GM04504 (cell line): ENCODE measurements around the gene CAMKMT.

Experiments used
- DNase-seq: peaks from one replicate; pipeline ENCODE4 v3.0.0-alpha.2; 2012; ENCODE audit warnings: low read depth

The CAMKMT gene

DNA sequence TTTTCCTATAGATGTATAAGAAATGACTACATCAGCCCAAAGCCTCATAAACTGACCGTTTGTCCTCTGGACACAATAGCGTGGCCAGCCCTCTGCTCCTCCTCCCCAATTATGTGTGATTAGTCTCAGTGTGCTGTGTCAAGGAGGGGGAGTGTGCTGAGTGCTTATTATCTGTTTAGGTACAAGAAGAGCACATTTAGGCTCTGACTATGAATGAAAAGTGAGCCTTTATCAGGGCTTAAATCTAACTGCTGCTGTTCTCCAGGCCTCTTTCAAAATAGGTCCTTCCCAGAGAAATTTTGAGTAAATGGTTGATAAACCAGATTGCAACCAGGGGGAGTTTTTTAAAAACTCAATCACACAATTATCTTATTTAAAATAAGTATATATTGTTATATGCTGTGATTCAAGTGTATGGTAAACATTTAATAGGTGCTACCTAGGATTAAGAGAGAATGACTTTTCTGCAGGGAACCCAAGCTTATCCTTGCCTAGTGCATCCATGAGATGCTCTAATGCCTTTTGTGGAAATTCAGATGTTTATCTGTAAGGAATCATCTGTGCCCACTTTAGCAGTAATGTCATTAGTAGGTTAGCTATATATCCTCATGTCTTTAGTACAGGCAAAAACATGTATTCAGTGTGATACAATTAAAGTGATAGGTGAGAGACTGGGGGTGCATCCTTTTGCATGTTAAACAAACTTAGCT is 411.1 kb downstream of the CAMKMT start:
- DNase-seq: no peak

DNA sequence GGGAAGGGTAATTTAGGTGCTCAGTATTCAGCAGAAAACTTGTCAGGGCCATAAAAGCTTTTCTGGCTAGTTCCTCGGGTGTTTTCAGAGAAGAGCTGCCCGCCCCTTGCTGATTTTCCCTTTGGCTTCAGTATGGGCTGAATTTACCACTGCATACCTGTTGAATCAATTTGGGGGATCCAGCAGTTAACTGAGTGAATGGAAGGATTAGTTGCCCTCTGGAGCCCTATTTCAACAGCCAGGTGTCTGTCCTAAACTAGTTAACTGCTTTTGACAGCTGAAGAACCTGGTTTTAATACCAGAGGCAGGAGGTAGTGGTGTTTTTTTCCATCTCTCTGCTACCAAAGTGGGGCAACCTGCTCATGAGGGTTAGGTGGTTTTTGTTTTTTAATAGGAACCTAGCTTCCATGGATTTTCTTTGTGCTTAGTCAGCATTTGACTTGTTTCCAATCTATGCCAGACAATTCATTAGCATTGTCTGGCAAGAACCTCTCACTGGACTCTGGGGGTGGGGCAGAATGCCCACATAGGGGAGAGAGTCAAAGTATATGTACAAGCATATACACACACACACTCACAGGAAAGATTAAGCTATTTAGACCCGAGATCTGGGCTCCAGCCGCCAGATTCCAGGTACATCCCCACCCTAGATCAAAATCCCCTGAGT is 413.2 kb downstream of the CAMKMT start:
- DNase-seq: no peak

DNA sequence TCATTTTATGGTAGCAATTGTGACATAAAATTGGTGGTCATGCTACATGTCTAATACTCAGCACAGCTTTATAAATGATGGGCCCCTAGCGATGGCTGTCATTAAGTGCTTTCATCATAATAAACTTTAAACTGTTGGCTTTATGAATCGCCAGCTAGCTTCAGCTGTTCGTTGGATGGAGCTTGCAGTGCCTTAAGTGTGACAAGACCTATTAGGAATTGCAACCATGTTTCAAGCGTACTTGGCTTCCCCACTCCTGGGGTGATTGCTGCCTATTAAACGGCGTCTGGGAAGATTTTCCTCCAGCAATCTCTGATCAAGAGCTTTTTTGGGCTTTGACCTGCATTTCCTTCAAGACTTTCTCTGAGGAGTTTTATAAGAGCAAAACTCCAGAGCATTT is 415.3 kb downstream of the CAMKMT start:
- no peak for DNase-seq

DNA sequence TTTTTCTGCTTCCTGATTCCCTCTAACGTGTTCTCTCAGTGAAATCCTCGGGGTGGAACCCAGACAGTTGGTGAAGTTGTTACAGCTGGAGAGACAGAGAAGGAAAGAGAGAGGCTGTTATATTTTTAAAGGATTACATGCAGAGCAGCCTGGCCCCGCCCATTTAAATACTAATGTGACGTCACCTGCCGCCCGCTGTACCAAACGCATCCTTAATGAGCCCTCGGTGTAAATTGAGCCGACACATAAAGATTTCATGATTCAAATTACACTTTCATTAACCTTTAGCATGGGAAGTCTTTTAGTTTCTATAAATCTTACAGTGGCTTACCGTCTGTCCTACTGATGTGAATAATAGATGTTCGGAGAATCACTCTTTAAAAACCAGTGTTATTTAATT is 415.8 kb downstream of the CAMKMT start:
- no peak for DNase-seq

DNA sequence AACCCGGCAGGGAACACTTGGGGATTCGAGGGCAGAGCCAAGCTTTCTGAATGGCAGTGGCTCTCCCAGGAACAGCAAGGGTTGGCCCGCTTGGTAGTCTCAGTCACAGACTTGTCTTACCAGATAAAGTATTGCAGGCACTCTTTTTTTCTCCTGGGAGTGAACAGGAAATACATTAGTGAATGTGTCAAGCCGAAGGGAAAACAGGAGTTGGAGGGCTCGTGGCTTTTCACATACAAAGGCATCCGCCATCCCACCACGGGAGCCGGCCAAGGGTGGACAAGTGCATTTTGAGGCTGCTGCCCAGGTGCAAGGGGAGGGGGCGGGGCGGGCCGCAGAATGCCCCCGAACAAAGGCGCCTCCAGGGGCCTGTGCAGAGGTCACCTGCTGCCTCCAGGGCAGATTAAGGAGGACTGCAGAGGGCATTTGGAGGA is 416.5 kb downstream of the CAMKMT start:
- DNase-seq: no peak

DNA sequence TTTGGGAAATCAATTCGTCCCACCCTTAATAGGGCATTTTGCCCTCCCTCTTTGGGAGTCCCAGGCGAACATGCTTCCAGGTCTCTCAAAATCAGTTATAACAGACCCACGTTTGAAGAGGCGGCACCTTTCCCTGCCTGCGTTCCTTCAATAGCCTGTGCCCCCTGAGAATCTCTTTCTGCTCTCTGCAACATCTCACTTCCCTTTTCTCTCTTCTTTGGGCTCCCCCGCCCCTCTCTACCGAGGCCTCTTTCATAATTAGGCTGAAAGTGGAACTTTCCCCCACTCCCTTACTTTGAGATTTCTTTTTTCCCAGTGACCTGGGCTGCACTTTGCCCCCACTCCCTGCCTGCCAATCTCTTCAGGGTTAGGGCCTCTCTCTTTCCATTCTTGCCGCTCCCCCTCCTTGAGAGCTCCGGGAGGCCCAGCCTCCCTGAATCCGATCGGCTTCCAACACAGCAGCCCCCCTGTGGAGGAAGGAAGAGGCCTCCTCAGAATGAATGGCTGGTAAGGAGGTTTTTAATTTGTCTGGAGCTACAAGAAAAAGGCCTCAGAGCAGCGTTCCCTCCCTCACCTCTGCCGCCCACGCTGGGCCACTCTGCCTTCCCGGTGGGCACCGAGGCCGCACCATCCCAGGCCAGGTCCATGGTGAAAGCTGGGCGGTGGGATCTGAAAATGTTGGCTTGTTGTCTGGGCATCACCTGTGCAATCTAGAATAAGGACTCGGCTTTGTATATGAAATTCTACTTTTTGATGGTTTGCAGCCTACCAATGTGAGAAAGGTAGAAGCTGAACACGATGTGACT is 417.1 kb downstream of the CAMKMT start:
- DNase-seq: no peak

DNA sequence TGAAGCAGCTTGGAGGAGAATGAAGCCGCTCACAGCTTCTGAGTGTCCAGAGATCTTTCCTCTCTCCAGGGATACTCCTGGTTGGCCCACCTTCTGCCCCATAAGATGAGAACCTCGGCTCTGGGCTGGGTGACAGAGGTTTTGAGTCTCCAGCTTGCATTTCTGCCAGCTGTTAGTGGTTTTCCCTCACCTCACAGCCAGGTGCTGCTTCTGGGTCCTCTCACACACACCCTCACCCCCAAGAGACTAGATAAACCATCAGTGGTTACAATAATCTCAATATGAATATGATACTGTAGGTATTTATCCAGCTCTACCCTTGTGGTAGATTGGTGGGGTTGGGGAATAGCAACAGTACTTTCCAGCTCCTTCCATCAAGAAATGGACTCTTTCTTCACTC is 418.0 kb downstream of the CAMKMT start:
- no peak for DNase-seq

DNA sequence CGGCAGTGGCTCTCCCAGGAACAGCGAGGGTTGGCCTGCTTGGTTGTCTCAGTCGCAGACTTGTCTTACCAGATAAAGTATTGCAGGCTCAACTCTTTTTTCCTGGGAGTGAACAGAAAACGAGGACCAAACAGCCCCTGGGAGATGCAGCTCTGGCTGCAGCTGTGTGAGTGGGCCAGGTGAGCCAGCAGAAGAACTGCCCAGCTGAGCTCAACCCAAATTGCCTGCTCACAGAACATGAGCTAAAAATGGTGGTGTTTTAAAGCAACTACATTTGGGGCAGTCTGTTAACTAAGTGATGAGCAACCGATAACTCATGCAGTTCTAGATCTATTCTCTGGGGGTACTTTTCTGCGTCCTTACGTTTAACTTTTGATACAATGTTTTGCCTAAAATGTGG is 418.7 kb downstream of the CAMKMT start:
- DNase-seq: no peak

DNA sequence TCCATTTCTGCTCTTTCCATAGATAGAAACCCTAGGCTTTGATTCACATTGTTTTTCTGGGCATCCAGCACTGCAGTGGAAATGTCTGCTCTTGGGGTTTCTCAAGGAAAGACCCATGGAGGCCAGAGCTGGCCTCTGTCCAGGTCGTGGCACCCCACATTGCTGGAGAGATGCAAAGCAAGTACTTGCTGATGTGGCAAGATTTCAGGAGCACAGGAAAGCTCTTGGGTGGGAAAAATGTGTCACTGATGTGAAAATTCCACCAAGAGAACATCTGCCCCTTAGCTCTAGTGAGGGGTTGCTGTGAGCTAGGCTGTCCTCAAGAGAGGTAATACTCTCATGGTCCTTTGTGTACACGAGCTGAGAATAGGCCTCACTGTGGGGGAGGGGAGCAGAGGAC is 423.7 kb downstream of the CAMKMT start:
- DNase-seq: no peak

DNA sequence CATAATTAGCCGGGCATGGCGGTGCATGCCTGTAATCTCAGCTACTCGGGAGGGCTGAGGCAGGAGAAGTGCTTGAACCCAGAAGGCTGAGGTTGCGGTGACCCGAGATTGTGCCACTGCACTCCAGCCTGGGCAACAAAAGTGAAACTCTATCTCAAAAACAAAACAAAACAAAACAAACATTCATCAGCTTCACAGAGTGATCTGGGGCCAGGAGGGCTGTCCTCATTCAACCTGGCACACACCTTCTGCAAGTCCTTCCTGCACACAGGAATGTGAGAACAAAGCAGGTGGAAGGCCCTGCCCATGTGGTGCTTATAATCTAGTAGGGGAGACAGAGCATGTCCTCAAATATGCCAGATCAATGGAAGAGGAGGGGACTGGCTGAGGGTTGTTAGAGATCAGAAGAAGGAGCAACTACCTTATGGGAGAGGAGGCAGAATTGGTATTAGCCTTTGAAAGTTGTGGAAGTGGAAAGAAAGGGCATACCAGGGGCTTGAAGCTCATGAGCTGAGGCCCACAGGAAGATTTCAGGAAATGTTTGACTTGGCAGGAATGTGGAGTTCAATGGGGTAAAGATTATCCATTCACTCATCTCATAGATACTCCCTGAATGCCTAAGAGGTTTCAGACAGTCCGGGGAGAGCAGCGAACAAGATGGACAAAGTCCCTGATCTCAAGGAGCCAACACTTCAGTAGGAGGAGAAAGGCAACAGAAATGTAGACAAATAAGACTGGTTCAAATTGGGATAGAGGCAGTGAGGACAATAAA is 424.5 kb downstream of the CAMKMT start:
- DNase-seq: no peak

DNA sequence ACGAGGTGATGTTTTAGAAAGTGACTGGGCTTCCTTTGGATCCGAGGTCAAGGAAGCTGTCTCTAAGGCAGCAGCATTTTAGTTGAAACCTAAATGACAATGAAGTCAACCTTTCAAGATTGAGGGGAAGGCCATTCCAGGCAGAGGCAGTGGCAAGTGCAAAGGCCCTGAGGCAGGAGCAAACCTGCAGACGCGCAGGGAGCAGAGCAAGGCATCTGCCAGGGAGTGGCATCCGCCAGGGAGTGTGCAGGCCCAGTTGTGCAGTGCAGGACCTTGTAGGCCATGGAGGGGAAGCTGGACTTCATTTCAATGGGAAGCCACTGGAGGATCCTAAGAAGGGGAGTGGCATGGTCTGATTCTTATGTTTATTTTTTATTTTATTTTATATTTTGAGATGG is 425.1 kb downstream of the CAMKMT start:
- DNase-seq: no peak

DNA sequence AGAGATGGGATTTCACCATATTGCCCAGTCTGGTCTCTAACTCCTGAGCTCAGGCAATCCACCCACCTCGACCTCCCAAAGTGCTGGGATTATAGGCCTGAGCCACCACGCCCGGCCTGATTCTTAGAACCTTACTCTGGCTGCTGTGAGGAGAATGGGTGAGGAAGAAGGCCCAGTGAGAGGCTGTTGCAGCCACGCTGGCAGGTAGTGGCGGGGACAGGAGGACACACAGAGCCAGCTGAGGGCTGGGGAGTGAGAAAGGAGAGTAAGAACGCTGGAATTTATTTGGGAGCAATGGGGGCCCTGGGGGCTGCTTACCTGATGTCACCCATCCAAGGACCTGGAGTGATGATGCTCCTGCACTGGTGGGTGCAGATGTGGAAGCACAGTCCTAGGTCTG is 425.9 kb downstream of the CAMKMT start:
- no peak for DNase-seq

DNA sequence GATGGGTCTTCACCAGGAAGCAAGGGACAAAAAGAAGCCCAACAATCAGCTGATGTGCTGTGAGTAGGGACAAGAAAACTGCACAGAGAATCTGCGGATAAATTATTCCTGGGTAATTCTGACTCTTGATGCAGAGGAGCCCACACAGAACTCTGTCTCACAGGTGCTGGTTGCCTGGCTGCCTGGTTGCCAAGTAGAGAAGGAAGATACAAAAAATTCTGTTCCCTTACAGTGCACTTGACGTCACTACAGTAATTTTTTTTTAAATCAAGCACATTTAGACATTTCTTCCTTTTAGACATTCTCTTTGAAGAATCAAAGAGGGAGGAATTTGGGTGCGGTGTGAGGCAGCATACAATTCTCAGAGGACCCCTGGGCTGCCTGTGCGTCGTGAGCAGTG is 427.7 kb downstream of the CAMKMT start:
- DNase-seq: no peak

DNA sequence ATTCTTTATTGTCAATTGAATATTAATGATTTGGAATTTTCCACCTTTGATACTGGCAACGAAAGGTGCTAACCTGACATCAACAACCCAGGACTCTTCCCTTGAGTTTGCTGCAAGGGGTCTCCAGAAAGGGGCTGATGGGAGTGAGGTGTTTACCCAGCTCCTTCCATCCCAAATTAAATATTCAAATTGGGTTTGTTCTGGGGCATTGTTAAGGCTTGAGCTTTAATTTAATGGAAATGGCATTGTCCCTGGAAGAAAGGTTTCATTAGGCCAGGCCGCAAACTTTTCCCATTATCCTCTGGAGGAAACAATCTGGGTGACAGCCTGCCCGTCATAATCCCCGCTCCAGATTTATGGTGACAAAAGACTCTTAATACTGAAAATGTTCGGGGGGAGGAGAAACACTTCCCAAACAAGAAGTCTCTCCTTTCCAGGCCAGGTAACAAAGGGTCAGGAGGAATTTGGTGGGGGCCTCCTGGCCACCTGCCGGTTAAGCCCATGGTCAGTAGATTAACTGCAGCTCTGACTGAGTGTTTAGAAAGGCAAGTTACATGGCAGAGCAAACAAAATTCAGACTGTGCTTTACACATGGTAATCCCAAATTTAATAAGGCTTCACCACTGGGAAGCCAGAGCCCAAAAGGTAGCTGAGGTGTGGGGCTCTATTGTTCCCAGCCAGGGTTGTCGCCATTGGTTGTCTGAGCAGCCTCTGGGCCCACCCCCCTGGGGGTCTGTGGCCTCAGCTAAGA is 428.4 kb downstream of the CAMKMT start:
- no peak for DNase-seq

DNA sequence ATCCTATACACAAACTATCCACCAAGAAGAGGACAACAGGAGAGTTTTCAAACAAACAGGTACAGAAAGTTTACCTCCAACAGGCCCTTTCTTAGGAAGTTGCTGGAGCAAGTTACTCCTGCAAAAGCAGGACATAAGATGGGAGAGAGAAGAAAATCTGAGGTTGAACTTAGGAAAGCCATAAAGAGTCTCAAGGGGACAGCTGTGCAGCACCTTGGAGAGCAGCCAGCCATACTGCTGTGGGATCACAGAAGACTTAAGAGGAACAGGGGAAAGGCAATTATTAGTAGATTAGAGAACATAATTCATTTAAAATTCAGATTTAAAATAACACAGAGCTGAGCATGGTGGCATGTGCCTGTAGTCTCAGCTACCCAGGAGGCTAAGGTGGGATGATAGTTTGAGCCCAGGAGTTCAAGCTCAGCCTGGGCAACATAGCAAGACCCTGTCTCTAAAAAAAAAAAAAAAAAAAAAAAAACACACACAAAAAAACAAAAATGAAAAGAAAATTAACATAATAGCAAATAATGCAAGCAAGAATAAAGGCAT is 431.6 kb downstream of the CAMKMT start:
- peak; percentile 2 for DNase-seq

DNA sequence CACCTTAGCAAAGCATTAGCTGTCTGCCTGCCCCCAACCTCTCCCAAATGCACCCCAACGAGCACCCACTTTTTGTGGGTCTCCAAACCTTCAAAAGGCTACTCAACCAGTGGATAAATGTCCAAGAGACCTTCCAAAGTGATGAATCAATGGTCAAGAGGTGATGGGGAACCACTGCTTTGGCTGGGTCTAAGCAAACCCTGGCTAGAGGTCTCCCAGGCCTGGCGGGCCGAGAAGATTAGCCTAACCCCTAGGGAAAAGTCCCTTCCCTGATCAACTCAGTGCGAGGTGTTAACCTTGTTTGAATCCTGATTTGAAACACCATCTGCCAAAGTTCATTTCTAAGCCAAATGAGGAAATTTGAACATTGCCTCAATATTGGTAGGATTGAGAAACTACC is 435.0 kb downstream of the CAMKMT start:
- DNase-seq: no peak

DNA sequence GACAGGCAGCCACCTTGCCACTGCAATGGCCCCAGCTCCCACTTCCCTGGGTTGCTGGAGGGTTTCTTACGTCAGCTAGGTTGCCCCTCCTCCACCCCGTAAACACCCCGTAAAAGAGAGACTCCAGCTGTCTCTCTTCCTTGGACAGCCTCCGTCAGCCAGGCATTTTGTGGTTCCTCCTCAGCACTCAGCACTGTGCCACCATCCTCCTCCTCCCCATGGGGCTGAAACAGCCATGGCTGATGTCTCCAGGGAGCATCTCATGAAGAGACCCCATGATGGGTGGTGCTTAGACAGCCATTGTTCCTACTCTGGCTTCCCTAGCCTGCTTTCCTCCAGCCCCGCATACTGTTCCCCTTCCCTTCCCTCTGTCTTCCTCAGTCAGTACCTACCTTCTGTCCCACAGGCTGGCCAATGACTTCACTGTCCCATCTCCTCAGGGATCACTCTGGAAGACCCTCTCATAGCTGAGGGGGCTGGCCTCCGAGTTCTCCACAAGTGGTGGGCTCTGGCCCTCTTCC is 436.5 kb downstream of the CAMKMT start:
- DNase-seq: no peak

DNA sequence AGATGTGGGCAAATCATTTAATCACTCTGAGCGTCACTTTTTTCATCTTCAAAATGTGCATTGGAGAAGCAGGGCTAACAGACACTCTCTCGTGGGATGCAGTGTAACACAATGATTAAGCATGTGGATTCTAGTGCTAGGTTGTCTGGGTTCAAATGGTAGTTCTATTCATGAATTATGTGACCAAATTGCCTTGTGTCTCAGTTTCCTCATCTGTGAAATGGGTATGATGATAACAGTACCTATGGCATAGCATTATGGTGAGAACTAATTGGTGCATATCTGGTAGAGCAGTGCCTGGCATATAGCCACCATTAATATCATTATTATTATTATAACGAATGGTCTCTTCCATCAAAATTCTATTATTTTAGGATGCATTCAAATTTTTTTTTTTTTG is 437.4 kb downstream of the CAMKMT start:
- no peak for DNase-seq

DNA sequence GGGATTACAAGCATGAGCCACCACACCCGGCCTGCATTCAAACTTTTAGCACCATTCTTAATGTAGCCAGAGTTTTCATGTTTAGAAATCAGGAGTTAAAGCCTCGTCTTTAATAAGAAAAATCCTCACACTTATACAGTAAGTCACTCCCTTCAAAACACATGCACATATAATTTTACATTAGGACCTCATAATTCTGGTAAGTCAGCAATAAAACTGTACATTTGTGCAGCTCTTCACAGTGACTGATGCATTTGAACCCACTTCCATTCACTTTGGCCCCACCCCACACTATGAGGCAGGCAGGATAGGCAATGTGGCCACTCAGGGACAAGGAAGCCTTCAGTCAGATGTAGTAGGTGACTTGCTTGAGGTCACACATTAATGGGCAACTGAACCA is 438.0 kb downstream of the CAMKMT start:
- no peak for DNase-seq

DNA sequence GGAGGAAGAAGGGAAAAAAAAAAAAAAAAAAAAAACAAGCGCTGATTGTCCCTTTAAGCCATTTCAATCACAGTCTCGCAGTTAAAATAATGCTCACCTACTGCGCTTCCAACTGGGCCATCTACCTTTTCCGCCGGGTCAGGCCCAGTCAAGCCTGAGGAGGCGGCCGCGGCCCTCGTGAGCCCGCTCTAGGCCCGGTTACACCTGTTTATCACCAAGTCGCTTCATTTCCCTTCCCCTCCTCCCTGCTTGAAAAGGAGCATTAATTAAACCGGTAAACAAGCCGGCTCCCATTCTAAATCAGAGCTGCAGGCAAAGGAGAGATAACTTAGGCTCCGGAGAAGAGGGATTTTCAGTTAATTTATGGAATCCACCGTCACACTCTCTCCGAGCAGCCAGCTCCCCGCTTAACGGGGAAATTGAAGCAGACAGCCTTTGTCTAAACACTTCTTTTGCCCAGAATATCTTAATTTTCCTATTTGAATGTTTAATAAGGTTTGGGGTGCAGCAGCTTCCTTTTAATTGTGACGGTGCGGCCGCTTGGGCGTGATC is 439.6 kb downstream of the CAMKMT start:
- no peak for DNase-seq
